ENCODE results near the gene FAM78B.

Gene FAM78B

GRCh38 chr1:166080967-166081870, 85.6 kb downstream of the FAM78B start:
- no peaks in the 10 kb centered on the region for H3K27me3 ChIP-seq (replicated peaks; ENCODE audit: control insufficient read depth, insufficient read depth, low read length, poor library complexity, severe bottlenecking)
- no peaks in the 10 kb centered on the region for H3K9me3 ChIP-seq (ENCODE audit: control insufficient read depth, low read length)
- H3K4me3 ChIP-seq (ENCODE audit: insufficient read depth, low read depth, low read length, poor library complexity, severe bottlenecking): no peak overlapping the region
- H3K36me3 ChIP-seq (ENCODE audit: control insufficient read depth, insufficient read depth, low read length): no peaks in the 10 kb centered on the region
- DNase-seq: no peak
- no peak overlapping the region for H3K27ac ChIP-seq (ENCODE audit: insufficient read depth, low read length, poor library complexity, severe bottlenecking)
- H3K4me1 ChIP-seq (ENCODE audit: control insufficient read depth, insufficient read depth, low read length, poor library complexity, severe bottlenecking): peaks cover 4% of the 10 kb centered on the region

GRCh38 chr1:166080277-166080966, 86.4 kb downstream of the FAM78B start:
- H3K27me3 ChIP-seq (replicated peaks; ENCODE audit: control insufficient read depth, insufficient read depth, low read length, poor library complexity, severe bottlenecking): no peaks in the 10 kb centered on the region
- no peak for DNase-seq
- no peaks in the 10 kb centered on the region for H3K36me3 ChIP-seq (ENCODE audit: control insufficient read depth, insufficient read depth, low read length)
- no peak overlapping the region for H3K4me3 ChIP-seq (ENCODE audit: insufficient read depth, low read depth, low read length, poor library complexity, severe bottlenecking)
- H3K27ac ChIP-seq (ENCODE audit: insufficient read depth, low read length, poor library complexity, severe bottlenecking): no peak overlapping the region
- no peaks in the 10 kb centered on the region for H3K9me3 ChIP-seq (ENCODE audit: control insufficient read depth, low read length)
- peaks cover 4% of the 10 kb centered on the region for H3K4me1 ChIP-seq (ENCODE audit: control insufficient read depth, insufficient read depth, low read length, poor library complexity, severe bottlenecking)

- no peak overlapping the region for H3K4me3 ChIP-seq (ENCODE audit: insufficient read depth, low read depth, low read length, poor library complexity, severe bottlenecking)
- peaks cover 4% of the 10 kb centered on the region for H3K4me1 ChIP-seq (ENCODE audit: control insufficient read depth, insufficient read depth, low read length, poor library complexity, severe bottlenecking)
- H3K27ac ChIP-seq (ENCODE audit: insufficient read depth, low read length, poor library complexity, severe bottlenecking): no peak overlapping the region
- no peaks in the 10 kb centered on the region for H3K36me3 ChIP-seq (ENCODE audit: control insufficient read depth, insufficient read depth, low read length)
- H3K9me3 ChIP-seq (ENCODE audit: control insufficient read depth, low read length): no peaks in the 10 kb centered on the region
- no peak for DNase-seq
- H3K27me3 ChIP-seq (replicated peaks; ENCODE audit: control insufficient read depth, insufficient read depth, low read length, poor library complexity, severe bottlenecking): no peaks in the 10 kb centered on the region
Observed at GRCh38 chr1:166079276-166079675, 87.5 kb downstream of the FAM78B start.

GRCh38 chr1:166073489-166073888, 93.3 kb downstream of the FAM78B start:
- Histone ChIP-seq H3K4me3 (ENCODE audit: insufficient read depth, low read depth, low read length, poor library complexity, severe bottlenecking) (no peak overlapping the region), H3K27ac (ENCODE audit: insufficient read depth, low read length, poor library complexity, severe bottlenecking) (no peak overlapping the region), H3K9me3 (ENCODE audit: control insufficient read depth, low read length) (no peaks in the 10 kb centered on the region), H3K27me3 (replicated peaks; ENCODE audit: control insufficient read depth, insufficient read depth, low read length, poor library complexity, severe bottlenecking) (no peaks in the 10 kb centered on the region), H3K36me3 (ENCODE audit: control insufficient read depth, insufficient read depth, low read length) (no peaks in the 10 kb centered on the region), H3K4me1 (ENCODE audit: control insufficient read depth, insufficient read depth, low read length, poor library complexity, severe bottlenecking) (no peaks in the 10 kb centered on the region)
- no peak for DNase-seq

- Histone ChIP-seq H3K27me3 (replicated peaks; ENCODE audit: control insufficient read depth, insufficient read depth, low read length, poor library complexity, severe bottlenecking) (no peaks in the 10 kb centered on the region), H3K4me3 (ENCODE audit: insufficient read depth, low read depth, low read length, poor library complexity, severe bottlenecking) (no peak overlapping the region), H3K4me1 (ENCODE audit: control insufficient read depth, insufficient read depth, low read length, poor library complexity, severe bottlenecking) (no peaks in the 10 kb centered on the region), H3K36me3 (ENCODE audit: control insufficient read depth, insufficient read depth, low read length) (no peaks in the 10 kb centered on the region), H3K9me3 (ENCODE audit: control insufficient read depth, low read length) (no peaks in the 10 kb centered on the region), H3K27ac (ENCODE audit: insufficient read depth, low read length, poor library complexity, severe bottlenecking) (no peak overlapping the region)
- DNase-seq: no peak
Observed at GRCh38 chr1:166069390-166069789, 97.4 kb downstream of the FAM78B start.

- Histone ChIP-seq H3K27ac (ENCODE audit: insufficient read depth, low read length, poor library complexity, severe bottlenecking) (no peak overlapping the region), H3K27me3 (replicated peaks; ENCODE audit: control insufficient read depth, insufficient read depth, low read length, poor library complexity, severe bottlenecking) (no peaks in the 10 kb centered on the region), H3K4me3 (ENCODE audit: insufficient read depth, low read depth, low read length, poor library complexity, severe bottlenecking) (no peak overlapping the region), H3K36me3 (ENCODE audit: control insufficient read depth, insufficient read depth, low read length) (no peaks in the 10 kb centered on the region), H3K9me3 (ENCODE audit: control insufficient read depth, low read length) (no peaks in the 10 kb centered on the region), H3K4me1 (ENCODE audit: control insufficient read depth, insufficient read depth, low read length, poor library complexity, severe bottlenecking) (no peaks in the 10 kb centered on the region)
- no peak for DNase-seq
Observed at GRCh38 chr1:166066107-166066506, 100.7 kb downstream of the FAM78B start.

GRCh38 chr1:166064951-166065350, 101.8 kb downstream of the FAM78B start:
- Histone ChIP-seq H3K27me3 (replicated peaks; ENCODE audit: control insufficient read depth, insufficient read depth, low read length, poor library complexity, severe bottlenecking) (no peaks in the 10 kb centered on the region), H3K36me3 (ENCODE audit: control insufficient read depth, insufficient read depth, low read length) (no peaks in the 10 kb centered on the region), H3K4me1 (ENCODE audit: control insufficient read depth, insufficient read depth, low read length, poor library complexity, severe bottlenecking) (no peaks in the 10 kb centered on the region), H3K27ac (ENCODE audit: insufficient read depth, low read length, poor library complexity, severe bottlenecking) (no peak overlapping the region), H3K4me3 (ENCODE audit: insufficient read depth, low read depth, low read length, poor library complexity, severe bottlenecking) (no peak overlapping the region), H3K9me3 (ENCODE audit: control insufficient read depth, low read length) (no peaks in the 10 kb centered on the region)
- no peak for DNase-seq

GRCh38 chr1:166064313-166064926, 102.4 kb downstream of the FAM78B start:
- Histone ChIP-seq H3K4me3 (ENCODE audit: insufficient read depth, low read depth, low read length, poor library complexity, severe bottlenecking) (no peak overlapping the region), H3K36me3 (ENCODE audit: control insufficient read depth, insufficient read depth, low read length) (no peaks in the 10 kb centered on the region), H3K4me1 (ENCODE audit: control insufficient read depth, insufficient read depth, low read length, poor library complexity, severe bottlenecking) (no peaks in the 10 kb centered on the region), H3K27me3 (replicated peaks; ENCODE audit: control insufficient read depth, insufficient read depth, low read length, poor library complexity, severe bottlenecking) (no peaks in the 10 kb centered on the region), H3K9me3 (ENCODE audit: control insufficient read depth, low read length) (no peaks in the 10 kb centered on the region), H3K27ac (ENCODE audit: insufficient read depth, low read length, poor library complexity, severe bottlenecking) (no peak overlapping the region)
- no peak for DNase-seq

- no peak for DNase-seq
- H3K27me3 ChIP-seq (replicated peaks; ENCODE audit: control insufficient read depth, insufficient read depth, low read length, poor library complexity, severe bottlenecking): no peaks in the 10 kb centered on the region
- H3K27ac ChIP-seq (ENCODE audit: insufficient read depth, low read length, poor library complexity, severe bottlenecking): no peak overlapping the region
- no peaks in the 10 kb centered on the region for H3K9me3 ChIP-seq (ENCODE audit: control insufficient read depth, low read length)
- H3K36me3 ChIP-seq (ENCODE audit: control insufficient read depth, insufficient read depth, low read length): no peaks in the 10 kb centered on the region
- H3K4me3 ChIP-seq (ENCODE audit: insufficient read depth, low read depth, low read length, poor library complexity, severe bottlenecking): no peak overlapping the region
- no peaks in the 10 kb centered on the region for H3K4me1 ChIP-seq (ENCODE audit: control insufficient read depth, insufficient read depth, low read length, poor library complexity, severe bottlenecking)
Observed at GRCh38 chr1:166063701-166064100, 103.1 kb downstream of the FAM78B start.
